ENCODE results near the gene SLC35A3.
"Not testable (repeated sequence)": the region's sequence is repeated elsewhere in the genome, so short reads cannot be mapped to it uniquely, and the experiment has no call there.

DNA sequence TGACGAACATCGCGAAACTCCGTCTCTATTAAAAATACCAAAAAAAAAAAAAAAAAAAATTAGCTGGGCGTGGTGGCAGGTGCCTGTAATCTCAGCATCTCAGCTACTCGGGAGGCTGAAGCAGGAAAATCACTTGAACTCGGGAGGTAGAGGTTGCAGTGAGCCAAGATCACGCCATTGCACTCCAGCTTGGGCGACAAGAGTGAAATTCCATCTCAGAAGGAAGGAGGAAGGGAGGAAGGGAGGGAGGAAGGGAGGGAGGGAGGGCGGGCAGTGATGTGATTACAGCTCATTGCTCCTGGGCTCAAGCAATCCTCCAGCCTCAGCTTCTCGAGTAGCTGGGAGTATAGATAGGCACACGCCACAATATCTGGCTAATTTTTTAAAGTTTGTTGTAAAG, 7.5 kb downstream of the SLC35A3 start:
- TF ChIP-seq, protein P1, sequence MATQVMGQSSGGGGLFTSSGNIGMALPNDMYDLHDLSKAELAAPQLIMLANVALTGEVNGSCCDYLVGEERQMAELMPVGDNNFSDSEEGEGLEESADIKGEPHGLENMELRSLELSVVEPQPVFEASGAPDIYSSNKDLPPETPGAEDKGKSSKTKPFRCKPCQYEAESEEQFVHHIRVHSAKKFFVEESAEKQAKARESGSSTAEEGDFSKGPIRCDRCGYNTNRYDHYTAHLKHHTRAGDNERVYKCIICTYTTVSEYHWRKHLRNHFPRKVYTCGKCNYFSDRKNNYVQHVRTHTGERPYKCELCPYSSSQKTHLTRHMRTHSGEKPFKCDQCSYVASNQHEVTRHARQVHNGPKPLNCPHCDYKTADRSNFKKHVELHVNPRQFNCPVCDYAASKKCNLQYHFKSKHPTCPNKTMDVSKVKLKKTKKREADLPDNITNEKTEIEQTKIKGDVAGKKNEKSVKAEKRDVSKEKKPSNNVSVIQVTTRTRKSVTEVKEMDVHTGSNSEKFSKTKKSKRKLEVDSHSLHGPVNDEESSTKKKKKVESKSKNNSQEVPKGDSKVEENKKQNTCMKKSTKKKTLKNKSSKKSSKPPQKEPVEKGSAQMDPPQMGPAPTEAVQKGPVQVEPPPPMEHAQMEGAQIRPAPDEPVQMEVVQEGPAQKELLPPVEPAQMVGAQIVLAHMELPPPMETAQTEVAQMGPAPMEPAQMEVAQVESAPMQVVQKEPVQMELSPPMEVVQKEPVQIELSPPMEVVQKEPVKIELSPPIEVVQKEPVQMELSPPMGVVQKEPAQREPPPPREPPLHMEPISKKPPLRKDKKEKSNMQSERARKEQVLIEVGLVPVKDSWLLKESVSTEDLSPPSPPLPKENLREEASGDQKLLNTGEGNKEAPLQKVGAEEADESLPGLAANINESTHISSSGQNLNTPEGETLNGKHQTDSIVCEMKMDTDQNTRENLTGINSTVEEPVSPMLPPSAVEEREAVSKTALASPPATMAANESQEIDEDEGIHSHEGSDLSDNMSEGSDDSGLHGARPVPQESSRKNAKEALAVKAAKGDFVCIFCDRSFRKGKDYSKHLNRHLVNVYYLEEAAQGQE (IDR thresholded peaks at IDR 0.05; ENCODE audit: low read depth) = not testable (repeated sequence)
- TF ChIP-seq POLR2AphosphoS5 (IDR thresholded peaks at IDR 0.05; ENCODE audit: low read depth, low read length); POLR2A (IDR thresholded peaks at IDR 0.05; ENCODE audit: borderline replicate concordance, extremely low read depth, insufficient read depth, insufficient read length); EZH2phosphoT487 (IDR thresholded peaks at IDR 0.05; ENCODE audit: borderline replicate concordance); SIN3A (IDR thresholded peaks at IDR 0.05; ENCODE audit: low read depth): not testable (repeated sequence)
- TF ChIP-seq, protein P2, sequence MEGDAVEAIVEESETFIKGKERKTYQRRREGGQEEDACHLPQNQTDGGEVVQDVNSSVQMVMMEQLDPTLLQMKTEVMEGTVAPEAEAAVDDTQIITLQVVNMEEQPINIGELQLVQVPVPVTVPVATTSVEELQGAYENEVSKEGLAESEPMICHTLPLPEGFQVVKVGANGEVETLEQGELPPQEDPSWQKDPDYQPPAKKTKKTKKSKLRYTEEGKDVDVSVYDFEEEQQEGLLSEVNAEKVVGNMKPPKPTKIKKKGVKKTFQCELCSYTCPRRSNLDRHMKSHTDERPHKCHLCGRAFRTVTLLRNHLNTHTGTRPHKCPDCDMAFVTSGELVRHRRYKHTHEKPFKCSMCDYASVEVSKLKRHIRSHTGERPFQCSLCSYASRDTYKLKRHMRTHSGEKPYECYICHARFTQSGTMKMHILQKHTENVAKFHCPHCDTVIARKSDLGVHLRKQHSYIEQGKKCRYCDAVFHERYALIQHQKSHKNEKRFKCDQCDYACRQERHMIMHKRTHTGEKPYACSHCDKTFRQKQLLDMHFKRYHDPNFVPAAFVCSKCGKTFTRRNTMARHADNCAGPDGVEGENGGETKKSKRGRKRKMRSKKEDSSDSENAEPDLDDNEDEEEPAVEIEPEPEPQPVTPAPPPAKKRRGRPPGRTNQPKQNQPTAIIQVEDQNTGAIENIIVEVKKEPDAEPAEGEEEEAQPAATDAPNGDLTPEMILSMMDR (IDR thresholded peaks at IDR 0.05 in 2 of 3, conservative IDR thresholded peaks at IDR 0.05 in 1 of 3; ENCODE audit: borderline replicate concordance in 1 of 3, insufficient read depth in 1 of 3, low read depth in 2 of 3, low read length in 2 of 3) = not testable (repeated sequence)
- TF ChIP-seq, protein P3, sequence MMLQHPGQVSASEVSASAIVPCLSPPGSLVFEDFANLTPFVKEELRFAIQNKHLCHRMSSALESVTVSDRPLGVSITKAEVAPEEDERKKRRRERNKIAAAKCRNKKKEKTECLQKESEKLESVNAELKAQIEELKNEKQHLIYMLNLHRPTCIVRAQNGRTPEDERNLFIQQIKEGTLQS (IDR thresholded peaks at IDR 0.05) = not testable (repeated sequence)
- TF ChIP-seq, protein P4, sequence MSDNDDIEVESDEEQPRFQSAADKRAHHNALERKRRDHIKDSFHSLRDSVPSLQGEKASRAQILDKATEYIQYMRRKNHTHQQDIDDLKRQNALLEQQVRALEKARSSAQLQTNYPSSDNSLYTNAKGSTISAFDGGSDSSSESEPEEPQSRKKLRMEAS (IDR thresholded peaks at IDR 0.05) = not testable (repeated sequence)
